ENCODE data around the gene TMEM138.

GRCh38 chr11:61377461-61378160 lies 15.4 kb downstream of the TMEM138 start:
- TF ChIP-seq CTCF (IDR thresholded peaks at IDR 0.05) = no peak
- TF ChIP-seq POLR2A (IDR thresholded peaks at IDR 0.05) = no peak

All from Peyer's patch (tissue), 4 donors.